ENCODE measurements around the gene CKB.
"Not testable (repeated sequence)": the region's sequence is repeated elsewhere in the genome, so short reads cannot be mapped to it uniquely, and the experiment has no call there.

The CKB gene

GRCh38 chr14:103520657-103521437, 1.8 kb downstream of the CKB start:
- peaks cover 25% of the 10 kb centered on the region for H3K27me3 Mint-ChIP-seq
- H3K9me3 Mint-ChIP-seq = no peaks in the 10 kb centered on the region
- no peak overlapping the region for H3K27ac Mint-ChIP-seq
- intact Hi-C loops (cut with micrococcal nuclease) = loop anchor here (1.0 kb wide), 1 partner anchor 8 kb away; the partner anchor contains the start of gene TRMT61A
- H3K4me3 Mint-ChIP-seq = peak overlapping the region; percentile 63
- H3K36me3 Mint-ChIP-seq (ENCODE audit: low read depth) = peaks cover 24% of the 10 kb centered on the region
- peaks cover 47% of the 10 kb centered on the region for H3K4me1 Mint-ChIP-seq (ENCODE audit: low read depth)

- peak overlapping the region; percentile 63 for H3K4me3 Mint-ChIP-seq
- no peaks in the 10 kb centered on the region for H3K9me3 Mint-ChIP-seq
- intact Hi-C loops (cut with micrococcal nuclease) = no loop called here
- H3K27me3 Mint-ChIP-seq = peaks cover 25% of the 10 kb centered on the region
- no peak overlapping the region for H3K27ac Mint-ChIP-seq
- peaks cover 41% of the 10 kb centered on the region for H3K4me1 Mint-ChIP-seq (ENCODE audit: low read depth)
- H3K36me3 Mint-ChIP-seq (ENCODE audit: low read depth) = peaks cover 24% of the 10 kb centered on the region
Measured at GRCh38 chr14:103520269-103520656, 2.4 kb downstream of the CKB start.

- Mint-ChIP-seq H3K27me3 (peaks cover 23% of the 10 kb centered on the region), H3K4me3 (no peak overlapping the region), H3K4me1 (ENCODE audit: low read depth) (peaks cover 37% of the 10 kb centered on the region), H3K36me3 (ENCODE audit: low read depth) (peaks cover 28% of the 10 kb centered on the region), H3K9me3 (no peaks in the 10 kb centered on the region), H3K27ac (peak overlapping the region; percentile 53)
- intact Hi-C loops (cut with micrococcal nuclease) = no loop called here
Measured at GRCh38 chr14:103519837-103520212, 2.8 kb downstream of the CKB start.

- Mint-ChIP-seq H3K27ac (peak overlapping the region; percentile 53), H3K4me1 (ENCODE audit: low read depth) (peaks cover 31% of the 10 kb centered on the region), H3K4me3 (no peak overlapping the region), H3K36me3 (ENCODE audit: low read depth) (peaks cover 32% of the 10 kb centered on the region), H3K27me3 (peaks cover 19% of the 10 kb centered on the region), H3K9me3 (no peaks in the 10 kb centered on the region)
- intact Hi-C loops (cut with micrococcal nuclease) = no loop called here
Measured at GRCh38 chr14:103519043-103519836, 3.4 kb downstream of the CKB start.

GRCh38 chr14:103518422-103519042, 4.1 kb downstream of the CKB start:
- Mint-ChIP-seq H3K27ac (peak overlapping the region; percentile 53), H3K4me3 (no peak overlapping the region), H3K9me3 (no peaks in the 10 kb centered on the region), H3K36me3 (ENCODE audit: low read depth) (peaks cover 29% of the 10 kb centered on the region), H3K27me3 (peaks cover 12% of the 10 kb centered on the region), H3K4me1 (ENCODE audit: low read depth) (peaks cover 24% of the 10 kb centered on the region)
- intact Hi-C loops (cut with micrococcal nuclease) = loop anchor here (1.0 kb wide), 1 partner anchor 28 kb away; no protein-coding TSS in a partner anchor

GRCh38 chr14:103517721-103518421, 4.8 kb downstream of the CKB start:
- H3K9me3 Mint-ChIP-seq = no peaks in the 10 kb centered on the region
- no peak overlapping the region for H3K27ac Mint-ChIP-seq
- intact Hi-C loops (cut with micrococcal nuclease) = loop anchor here (1.0 kb wide), 1 partner anchor 28 kb away; no protein-coding TSS in a partner anchor

GRCh38 chr14:103517174-103517566, 5.5 kb downstream of the CKB start:
- intact Hi-C loops (cut with micrococcal nuclease) = no loop called here
- Mint-ChIP-seq H3K27ac (no peak overlapping the region), H3K9me3 (no peaks in the 10 kb centered on the region), H3K4me1 (ENCODE audit: low read depth) (peaks cover 33% of the 10 kb centered on the region), H3K4me3 (no peak overlapping the region), H3K27me3 (peaks cover 2% of the 10 kb centered on the region), H3K36me3 (ENCODE audit: low read depth) (peaks cover 41% of the 10 kb centered on the region)

More at GRCh38 chr14:103517721-103518421, 4.8 kb downstream of the CKB start:
- H3K4me3 Mint-ChIP-seq = no peak overlapping the region
- peaks cover 6% of the 10 kb centered on the region for H3K27me3 Mint-ChIP-seq
- peaks cover 26% of the 10 kb centered on the region for H3K4me1 Mint-ChIP-seq (ENCODE audit: low read depth)
- H3K36me3 Mint-ChIP-seq (ENCODE audit: low read depth) = peaks cover 34% of the 10 kb centered on the region

GRCh38 chr14:103516426-103517173, 6.0 kb downstream of the CKB start:
- intact Hi-C loops (cut with micrococcal nuclease) = no loop called here
- no peak overlapping the region for H3K27ac Mint-ChIP-seq
- H3K4me1 Mint-ChIP-seq (ENCODE audit: low read depth) = peaks cover 33% of the 10 kb centered on the region
- peaks cover 46% of the 10 kb centered on the region for H3K36me3 Mint-ChIP-seq (ENCODE audit: low read depth)
- no peak overlapping the region for H3K4me3 Mint-ChIP-seq
- peaks cover 2% of the 10 kb centered on the region for H3K27me3 Mint-ChIP-seq
- no peaks in the 10 kb centered on the region for H3K9me3 Mint-ChIP-seq

GRCh38 chr14:103514596-103515421, 7.8 kb downstream of the CKB start:
- Mint-ChIP-seq H3K27me3 (peaks cover 2% of the 10 kb centered on the region), H3K4me1 (ENCODE audit: low read depth) (peaks cover 27% of the 10 kb centered on the region), H3K36me3 (ENCODE audit: low read depth) (peaks cover 56% of the 10 kb centered on the region)

GRCh38 chr14:103512701-103513611, 9.7 kb downstream of the CKB start:
- Mint-ChIP-seq H3K27me3 (peaks cover 2% of the 10 kb centered on the region), H3K36me3 (ENCODE audit: low read depth) (peaks cover 62% of the 10 kb centered on the region), H3K27ac (peak overlapping the region; percentile 67), H3K4me3 (no peak overlapping the region), H3K4me1 (ENCODE audit: low read depth) (peaks cover 13% of the 10 kb centered on the region), H3K9me3 (no peaks in the 10 kb centered on the region)
- intact Hi-C loops (cut with micrococcal nuclease) = no loop called here

More at GRCh38 chr14:103514596-103515421, 7.8 kb downstream of the CKB start:
- no peaks in the 10 kb centered on the region for H3K9me3 Mint-ChIP-seq
- H3K27ac Mint-ChIP-seq = no peak overlapping the region
- intact Hi-C loops (cut with micrococcal nuclease) = no loop called here
- no peak overlapping the region for H3K4me3 Mint-ChIP-seq

GRCh38 chr14:103512180-103512579, 10.4 kb downstream of the CKB start:
- Mint-ChIP-seq H3K27ac (peak overlapping the region; percentile 67), H3K4me1 (ENCODE audit: low read depth) (peaks cover 19% of the 10 kb centered on the region), H3K36me3 (ENCODE audit: low read depth) (peaks cover 62% of the 10 kb centered on the region)
- H3K9me3 Mint-ChIP-seq; intact Hi-C loops (cut with micrococcal nuclease); H3K27me3 Mint-ChIP-seq; H3K4me3 Mint-ChIP-seq: not testable (repeated sequence)
